Kidney (tissue), 14 donors: ENCODE data around the gene MPRIP. TPM values are rescaled to one million over a fixed set of nuclear protein-coding genes. Genes with fewer than 3 reads are reported as not detected.

Experiments used
- DNase-seq, 5 donors: peaks; one replicate each; pipeline ENCODE4 v3.0.0-alpha.2; 2013 to 2020
- FAIRE-seq: peaks from 2 replicates; lab custom pipeline; 2012; peaks lifted over from hg19 to GRCh38; lab: Jason Lieb, UNC
- H3K27ac ChIP-seq, 2 donors: one replicate each; pipeline ENCODE4 v1.7.0; 2013; ENCODE audit warnings: low read depth in 2 of 2, low read length in 2 of 2, inconsistent platforms in 1 of 2
- H3K27me3 ChIP-seq: one replicate; pipeline ENCODE4 v1.7.1; 2013; ENCODE audit warnings: low read length, inconsistent platforms; ENCODE audit not compliant: control insufficient read depth, insufficient read depth
- H3K36me3 ChIP-seq, 3 donors: one replicate each; pipeline versions ENCODE4 v1.7.0 to v1.7.1; 2013; ENCODE audit warnings: low read length in 3 of 3, control low read depth in 1 of 3, inconsistent platforms in 1 of 3; ENCODE audit not compliant: insufficient read depth in 3 of 3, control insufficient read depth in 2 of 3
- H3K4me1 ChIP-seq, 3 donors: one replicate each; pipeline versions ENCODE4 v1.7.0 to v1.7.1; 2013; ENCODE audit warnings: low read length in 3 of 3, inconsistent platforms in 1 of 3, low read depth in 1 of 3; ENCODE audit not compliant: control insufficient read depth in 2 of 3, insufficient read depth in 2 of 3
- H3K4me3 ChIP-seq, 3 donors: one replicate each; pipeline versions ENCODE4 v1.7.0 to v1.8.1; 2013; ENCODE audit warnings: low read length in 3 of 3, control low read depth in 1 of 3, inconsistent platforms in 1 of 3
- H3K9ac ChIP-seq, 3 donors: one replicate each; pipeline versions ENCODE4 v1.7.0 to v1.7.1; 2013; ENCODE audit warnings: low read length in 3 of 3, control low read depth in 1 of 3, inconsistent platforms in 1 of 3
- H3K9me3 ChIP-seq, 3 donors: one replicate each; pipeline versions ENCODE4 v1.7.0 to v1.7.1; 2013; ENCODE audit warnings: low read length in 3 of 3, control low read depth in 1 of 3, inconsistent platforms in 1 of 3; ENCODE audit not compliant: control insufficient read depth in 2 of 3, insufficient read depth in 1 of 3
- intact Hi-C: fragments of 100-400 bp; cut with DNase I; formaldehyde crosslinking; loops from one replicate; pipeline ENCODE4 v1.11.1; 2022
- polyA plus RNA-seq: library from polyadenylated mRNA; stranded (reverse); fragments of 350-450 nt; fragmentation: Illumina TruSeq; extraction: RNeasy Lipid Tissue Mini Kit (QIAGEN cat#74804); gene quantifications from one replicate; pipeline ENCODE4 v1.2.3, GENCODE V29; 2014; ENCODE audit warnings: low read depth, low replicate concordance; ENCODE audit not compliant: insufficient read depth
- total RNA-seq: library from RNA; stranded (reverse); fragmentation: NEBNext Ultra II Directional; extraction: Animal tissue kit (Norgen Biotek cat#: 25700); gene quantifications from one replicate; pipeline ENCODE4 v1.2.1, GENCODE V29; 2021
- TF ChIP-seq, protein P1 (sequence below): IDR thresholded peaks from 3 replicates; pipeline ENCODE4 v1.5.1; 2012; ENCODE audit warnings: mild to moderate bottlenecking, moderate library complexity, borderline replicate concordance; ENCODE audit not compliant: insufficient read depth; ENCODE audit errors: extremely low read depth
- donor health status: control.
- donor health status: control.
- donor health status: control.
- donor health status: control.
- donor health status: control.
- donor health status: DM: yes; HTN: yes; CAD: no.
- donor health status: Normal renal cell carcinoma (clear cell type).

MPRIP gene
- total and polyA plus RNA-seq, 2 donors from 2014 or later: 120 to 250 TPM

GRCh38 chr17:17128476-17129075 is 86.3 kb downstream of the MPRIP start:
- H3K4me1 ChIP-seq: peaks cover 0 to 15% (median 0%) of the 10 kb centered on the region in 3 donors
- H3K9ac ChIP-seq: no peak overlapping the region
- no peaks in the 10 kb centered on the region for H3K27me3 ChIP-seq
- no peak overlapping the region for H3K4me3 ChIP-seq
- intact Hi-C loops: no loop called here
- no peak for FAIRE-seq
- H3K27ac ChIP-seq: no peak overlapping the region
- DNase-seq: peak in 1 of 5 donors; percentile 56
- H3K9me3 ChIP-seq: no peaks in the 10 kb centered on the region
- H3K36me3 ChIP-seq: peaks cover 3 to 52% (median 24%) of the 10 kb centered on the region in 3 donors
- TF ChIP-seq, protein P1, sequence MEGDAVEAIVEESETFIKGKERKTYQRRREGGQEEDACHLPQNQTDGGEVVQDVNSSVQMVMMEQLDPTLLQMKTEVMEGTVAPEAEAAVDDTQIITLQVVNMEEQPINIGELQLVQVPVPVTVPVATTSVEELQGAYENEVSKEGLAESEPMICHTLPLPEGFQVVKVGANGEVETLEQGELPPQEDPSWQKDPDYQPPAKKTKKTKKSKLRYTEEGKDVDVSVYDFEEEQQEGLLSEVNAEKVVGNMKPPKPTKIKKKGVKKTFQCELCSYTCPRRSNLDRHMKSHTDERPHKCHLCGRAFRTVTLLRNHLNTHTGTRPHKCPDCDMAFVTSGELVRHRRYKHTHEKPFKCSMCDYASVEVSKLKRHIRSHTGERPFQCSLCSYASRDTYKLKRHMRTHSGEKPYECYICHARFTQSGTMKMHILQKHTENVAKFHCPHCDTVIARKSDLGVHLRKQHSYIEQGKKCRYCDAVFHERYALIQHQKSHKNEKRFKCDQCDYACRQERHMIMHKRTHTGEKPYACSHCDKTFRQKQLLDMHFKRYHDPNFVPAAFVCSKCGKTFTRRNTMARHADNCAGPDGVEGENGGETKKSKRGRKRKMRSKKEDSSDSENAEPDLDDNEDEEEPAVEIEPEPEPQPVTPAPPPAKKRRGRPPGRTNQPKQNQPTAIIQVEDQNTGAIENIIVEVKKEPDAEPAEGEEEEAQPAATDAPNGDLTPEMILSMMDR: no peak

DNA sequence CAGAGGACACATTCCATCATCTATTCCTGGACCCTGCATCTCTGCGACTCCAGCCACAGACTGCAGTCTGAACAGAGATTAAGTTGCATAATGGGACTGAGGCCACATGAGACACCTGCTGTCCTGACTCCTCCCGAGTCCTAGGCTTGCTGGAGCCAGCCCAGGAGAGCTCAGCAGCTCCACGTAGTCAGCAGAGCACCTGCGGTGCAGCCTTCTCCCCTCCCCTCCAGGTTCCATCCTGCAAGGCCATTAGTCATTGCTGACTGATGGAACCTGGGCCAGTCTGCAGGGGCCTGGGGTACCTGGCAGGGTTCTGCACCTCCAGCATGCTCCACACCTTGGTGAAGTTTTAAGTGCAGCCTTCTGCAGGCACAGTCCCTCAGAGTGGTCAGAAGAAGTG is 87.2 kb downstream of the MPRIP start:
- intact Hi-C loops: no loop called here
- H3K36me3 ChIP-seq: peaks cover 3 to 55% (median 28%) of the 10 kb centered on the region in 3 donors
- TF ChIP-seq, protein P1: no peak
- H3K4me1 ChIP-seq: peaks cover 0 to 15% (median 0%) of the 10 kb centered on the region in 3 donors
- no peak overlapping the region for H3K4me3 ChIP-seq
- FAIRE-seq: no peak
- no peak overlapping the region for H3K27ac ChIP-seq
- no peaks in the 10 kb centered on the region for H3K9me3 ChIP-seq
- no peaks in the 10 kb centered on the region for H3K27me3 ChIP-seq
- no peak for DNase-seq
- H3K9ac ChIP-seq: no peak overlapping the region

GRCh38 chr17:17130077-17130844 is 88.0 kb downstream of the MPRIP start:
- TF ChIP-seq, protein P1: no peak
- H3K4me1 ChIP-seq: peaks cover 0 to 12% (median 0%) of the 10 kb centered on the region in 3 donors
- H3K27me3 ChIP-seq: no peaks in the 10 kb centered on the region
- peaks cover 3 to 56% (median 28%) of the 10 kb centered on the region in 3 donors for H3K36me3 ChIP-seq
- no peak overlapping the region for H3K4me3 ChIP-seq
- H3K9ac ChIP-seq: no peak overlapping the region
- no peak for FAIRE-seq
- intact Hi-C loops: no loop called here
- peak in 1 of 5 donors; percentile 55 for DNase-seq
- H3K27ac ChIP-seq: no peak overlapping the region
- H3K9me3 ChIP-seq: no peaks in the 10 kb centered on the region
